HG03521 (cell line): ENCODE data around the gene DNAAF5.
A peak's percentile ranks its signal among the peaks of the same experiment; 100 is the strongest.

ENCODE experiments used
- ATAC-seq: cut with Tn5 transposase; IDR thresholded peaks from one replicate; pipeline ENCODE4 v1.9.1; 2021; ENCODE audit warnings: mild to moderate bottlenecking, moderate library complexity; ENCODE audit not compliant: unreplicated experiment

The DNAAF5 gene

DNA sequence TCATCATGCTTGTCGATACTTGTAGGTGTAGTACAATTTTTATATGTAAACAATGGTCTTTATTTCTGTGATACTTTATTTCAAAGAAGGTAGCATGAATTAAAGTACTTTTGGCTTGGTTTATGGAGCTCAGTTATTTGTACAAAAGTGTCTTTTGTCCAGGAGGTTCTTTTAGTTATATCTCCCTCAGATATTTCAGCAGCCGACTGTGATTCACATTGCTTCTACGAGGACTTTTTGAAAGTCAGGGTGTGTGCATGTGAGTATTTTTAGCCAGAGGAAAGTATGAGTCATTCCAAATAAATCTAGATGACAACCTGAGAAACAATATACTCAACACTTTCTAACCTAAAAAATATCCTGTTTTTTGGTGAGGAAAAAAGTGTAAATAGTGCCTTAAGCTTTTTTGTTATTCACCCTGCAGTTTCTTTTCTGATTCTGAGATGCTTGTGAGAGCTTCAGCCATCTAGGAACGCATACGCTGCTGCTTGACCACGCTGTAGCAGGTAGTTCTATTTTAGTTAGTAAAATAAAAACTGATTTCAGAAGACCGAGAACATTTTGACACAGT is 105.2 kb downstream of the DNAAF5 start:
- ATAC-seq, result peak; percentile 61

DNA sequence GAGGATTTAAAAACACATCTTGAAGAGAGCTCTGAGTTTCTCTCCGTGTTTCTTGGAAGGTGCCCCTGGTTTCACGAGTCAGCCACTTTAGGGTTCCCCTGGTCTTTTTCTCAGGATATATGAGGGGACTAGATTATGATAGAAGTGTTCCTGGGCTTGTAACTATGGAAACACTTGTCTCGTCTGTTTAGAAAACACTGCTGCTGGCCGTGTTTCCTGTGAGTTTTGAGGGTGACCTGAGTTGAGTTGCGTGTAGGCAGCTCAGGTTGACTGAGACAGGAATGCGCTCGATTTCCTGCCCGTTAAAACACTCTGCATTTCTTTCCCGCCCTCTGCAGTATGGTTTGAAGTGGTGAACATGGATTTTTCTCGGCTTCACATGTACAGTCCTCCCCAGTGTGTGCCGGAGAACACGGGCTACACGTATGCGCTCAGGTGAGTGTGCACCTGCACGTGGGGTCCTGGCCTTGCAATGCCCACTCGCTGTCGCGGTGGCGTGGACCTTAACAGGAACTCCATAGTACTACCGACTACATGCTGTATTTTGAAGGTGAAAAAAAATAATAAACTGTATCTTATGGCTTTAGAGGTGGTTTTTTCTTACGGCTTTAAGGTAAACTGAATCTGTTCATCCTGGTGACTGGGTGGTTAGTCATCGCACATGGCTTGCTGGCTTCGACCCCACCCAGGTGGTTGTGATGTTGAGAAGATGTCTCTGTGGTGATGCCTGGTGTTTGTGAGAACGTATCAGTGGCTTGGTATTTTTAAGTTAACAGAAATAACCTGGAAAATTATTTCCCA is 105.9 kb downstream of the DNAAF5 start, which contains the start of gene SUN1:
SUN1 (plus strand) TSS at position 310 of the 801 bp plus-strand sequence; CDS start at position 359, 49 bp downstream.
- ATAC-seq, result peak; percentile 47

- ATAC-seq, result no peak
Measured at GRCh38 chr7:832968-833424, 106.5 kb downstream of the DNAAF5 start.

DNA sequence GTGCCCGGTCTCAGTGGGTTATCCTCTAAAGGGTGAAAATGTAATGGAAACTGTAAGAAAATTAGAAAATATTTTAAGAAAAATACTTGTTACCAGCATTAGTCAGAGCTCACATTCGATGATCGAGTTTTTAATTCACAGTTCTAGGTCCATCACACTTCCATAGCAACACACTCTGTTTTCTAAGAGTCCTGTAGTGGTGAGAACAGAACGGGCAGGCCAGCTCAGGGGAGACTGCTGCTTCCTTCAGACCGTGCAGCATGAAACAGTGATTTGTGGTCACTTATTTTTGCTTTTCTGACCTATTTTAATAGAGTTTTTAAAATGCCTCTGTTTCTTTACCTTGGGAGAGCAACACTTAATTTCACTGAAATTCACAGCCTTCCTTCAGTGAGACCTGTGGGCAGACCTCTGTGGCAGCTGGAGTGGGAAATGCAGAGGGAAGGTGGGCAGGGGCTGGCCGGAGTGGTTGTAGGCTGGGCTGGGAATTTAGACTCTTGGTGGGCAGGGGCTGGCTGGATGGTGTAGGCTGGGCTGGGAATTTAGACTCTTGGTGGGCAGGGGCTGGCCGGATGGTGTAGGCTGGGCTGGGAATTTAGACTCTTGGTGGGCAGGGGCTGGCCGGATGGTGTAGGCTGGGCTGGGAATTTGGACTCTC is 107.2 kb downstream of the DNAAF5 start:
- ATAC-seq, result no peak

GRCh38 chr7:834277-834676 is 107.8 kb downstream of the DNAAF5 start:
- no peak for ATAC-seq

DNA sequence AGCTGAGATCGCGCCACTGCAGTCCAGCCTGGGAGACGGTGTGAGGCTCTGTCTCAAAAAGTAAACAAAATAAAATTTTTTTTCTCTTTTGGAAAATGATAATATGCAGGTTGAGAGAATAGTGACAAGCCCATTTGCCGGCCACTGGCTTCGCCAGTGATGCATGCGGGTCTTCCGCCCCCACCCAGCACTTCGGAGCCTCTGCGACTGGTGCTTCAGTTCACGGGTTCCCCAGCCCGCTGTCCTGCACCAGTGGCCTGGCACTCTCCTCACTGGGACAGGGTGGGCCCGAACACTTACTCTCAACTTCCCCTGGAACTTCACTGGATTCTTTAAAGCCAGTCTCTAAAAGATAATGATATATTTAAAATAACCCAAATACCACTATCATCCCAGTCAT is 108.5 kb downstream of the DNAAF5 start:
- ATAC-seq, result no peak

- ATAC-seq, result no peak
Measured at GRCh38 chr7:835485-836401, 109.2 kb downstream of the DNAAF5 start.
